ENCODE data around the gene DHX8.

DHX8 gene

GRCh38 chr17:43559161-43559816 is 75.5 kb downstream of the DHX8 start:
- H3K9me3 Mint-ChIP-seq: no peaks in the 10 kb centered on the region
- no peaks in the 10 kb centered on the region for H3K36me3 Mint-ChIP-seq (ENCODE audit: low read depth)
- H3K27me3 Mint-ChIP-seq: peaks cover 40% of the 10 kb centered on the region
- peaks cover 5% of the 10 kb centered on the region for H3K4me1 Mint-ChIP-seq (ENCODE audit: low read depth)
- no peak overlapping the region for H3K27ac Mint-ChIP-seq
- H3K4me3 Mint-ChIP-seq: no peak overlapping the region
- DNase-seq: no peak

DNA sequence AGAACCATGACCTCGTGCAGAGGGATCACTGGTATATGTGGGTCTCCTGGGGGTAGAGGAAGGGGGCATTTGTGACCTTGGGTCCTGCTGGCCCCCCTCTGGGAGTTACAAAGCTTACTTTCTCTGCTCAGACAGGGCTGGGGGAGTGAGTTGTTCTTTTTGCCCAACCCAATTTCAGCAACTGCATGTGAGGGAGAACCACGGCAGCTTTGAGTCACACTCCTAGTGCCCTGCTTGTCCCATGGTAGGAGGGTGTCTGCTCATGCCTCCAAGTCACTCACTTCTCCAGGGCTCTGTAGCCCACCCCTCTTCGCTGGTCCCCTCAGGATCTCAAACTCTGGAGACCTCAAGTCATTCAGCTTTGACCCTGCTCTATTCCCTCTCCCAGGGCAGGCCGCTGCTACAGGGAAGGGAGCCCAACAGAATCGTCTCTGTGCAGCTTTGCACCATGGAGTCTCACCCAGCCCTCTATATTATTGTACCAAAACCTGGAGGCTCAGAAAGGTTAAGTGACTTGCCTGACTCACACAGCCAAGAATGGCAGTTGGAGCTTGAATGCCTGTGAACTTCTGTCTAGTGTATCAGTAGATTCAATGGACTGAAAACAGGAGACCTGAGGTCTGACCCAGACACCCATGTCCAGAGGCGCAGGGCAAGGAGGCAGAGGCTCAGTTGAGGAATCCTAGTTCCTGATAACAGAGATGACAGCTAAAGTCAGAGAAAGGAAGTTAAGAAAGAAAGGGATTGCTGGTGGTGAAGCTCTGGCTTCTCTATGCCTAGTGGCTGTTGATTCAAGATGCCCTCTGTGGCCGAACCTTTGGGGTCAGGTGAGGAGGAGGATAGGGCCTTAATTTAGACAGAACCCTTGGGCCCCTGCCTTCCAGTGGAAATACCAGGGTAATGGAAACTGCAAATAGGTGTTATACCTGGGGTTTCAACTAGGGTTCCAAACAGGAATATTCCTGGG is 77.0 kb downstream of the DHX8 start:
- Mint-ChIP-seq H3K36me3 (ENCODE audit: low read depth) (no peaks in the 10 kb centered on the region), H3K4me3 (no peak overlapping the region), H3K27ac (no peak overlapping the region), H3K4me1 (ENCODE audit: low read depth) (peaks cover 5% of the 10 kb centered on the region), H3K27me3 (peaks cover 35% of the 10 kb centered on the region), H3K9me3 (no peaks in the 10 kb centered on the region)
- no peak for DNase-seq

DNA sequence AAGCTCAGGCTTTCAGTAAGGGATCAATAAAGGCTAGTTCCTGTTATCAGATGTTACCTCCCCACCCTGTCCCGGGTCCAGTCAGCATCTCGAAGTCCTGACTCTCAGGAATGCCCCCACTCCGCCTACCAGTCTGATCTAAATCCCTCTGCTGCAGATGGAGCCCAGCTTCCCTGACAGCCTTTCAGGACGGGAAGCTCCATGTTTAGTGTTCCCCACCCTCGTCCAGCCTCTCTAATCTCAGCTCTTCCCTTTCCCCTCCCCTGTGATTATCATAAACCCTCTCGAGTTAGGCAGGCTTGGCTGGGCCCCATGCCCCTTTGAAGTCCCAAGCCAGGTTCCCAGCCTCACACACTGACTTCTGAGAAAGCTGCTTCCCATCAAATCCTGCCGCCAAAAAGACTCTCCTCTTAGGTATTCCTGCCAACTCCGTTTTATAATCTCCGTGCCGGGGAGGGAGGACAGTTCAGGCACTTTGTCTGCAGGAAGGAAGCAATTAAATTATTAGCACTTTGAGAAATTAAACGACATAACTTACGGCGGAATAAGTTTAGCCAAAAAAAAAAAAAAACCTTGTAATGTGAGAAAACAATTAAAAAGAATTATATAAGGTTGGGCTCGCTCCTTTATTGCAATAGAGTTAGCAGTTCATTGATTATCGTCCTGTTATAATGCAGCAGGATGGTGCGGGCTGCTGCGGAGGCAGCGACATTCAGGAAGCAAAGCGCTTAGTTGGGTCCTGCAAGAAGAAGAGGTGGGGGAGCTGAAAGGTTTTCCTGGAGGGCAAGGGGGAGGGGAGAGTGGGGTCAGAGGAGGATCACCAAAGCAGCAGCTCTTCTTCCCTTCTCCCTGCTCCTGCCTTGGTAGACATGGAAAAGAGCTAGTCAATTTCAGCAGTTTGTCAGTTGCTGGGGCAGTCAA is 79.2 kb downstream of the DHX8 start:
- H3K9me3 Mint-ChIP-seq: no peaks in the 10 kb centered on the region
- peaks cover 30% of the 10 kb centered on the region for H3K27me3 Mint-ChIP-seq
- no peak overlapping the region for H3K4me3 Mint-ChIP-seq
- peaks cover 1% of the 10 kb centered on the region for H3K4me1 Mint-ChIP-seq (ENCODE audit: low read depth)
- no peak overlapping the region for H3K27ac Mint-ChIP-seq
- no peak for DNase-seq
- no peaks in the 10 kb centered on the region for H3K36me3 Mint-ChIP-seq (ENCODE audit: low read depth)

GRCh38 chr17:43563600-43564594 is 80.1 kb downstream of the DHX8 start:
- H3K27ac Mint-ChIP-seq: no peak overlapping the region
- no peaks in the 10 kb centered on the region for H3K36me3 Mint-ChIP-seq (ENCODE audit: low read depth)
- peaks cover 1% of the 10 kb centered on the region for H3K4me1 Mint-ChIP-seq (ENCODE audit: low read depth)
- no peak overlapping the region for H3K4me3 Mint-ChIP-seq
- peaks cover 30% of the 10 kb centered on the region for H3K27me3 Mint-ChIP-seq
- no peaks in the 10 kb centered on the region for H3K9me3 Mint-ChIP-seq
- DNase-seq: no peak

DNA sequence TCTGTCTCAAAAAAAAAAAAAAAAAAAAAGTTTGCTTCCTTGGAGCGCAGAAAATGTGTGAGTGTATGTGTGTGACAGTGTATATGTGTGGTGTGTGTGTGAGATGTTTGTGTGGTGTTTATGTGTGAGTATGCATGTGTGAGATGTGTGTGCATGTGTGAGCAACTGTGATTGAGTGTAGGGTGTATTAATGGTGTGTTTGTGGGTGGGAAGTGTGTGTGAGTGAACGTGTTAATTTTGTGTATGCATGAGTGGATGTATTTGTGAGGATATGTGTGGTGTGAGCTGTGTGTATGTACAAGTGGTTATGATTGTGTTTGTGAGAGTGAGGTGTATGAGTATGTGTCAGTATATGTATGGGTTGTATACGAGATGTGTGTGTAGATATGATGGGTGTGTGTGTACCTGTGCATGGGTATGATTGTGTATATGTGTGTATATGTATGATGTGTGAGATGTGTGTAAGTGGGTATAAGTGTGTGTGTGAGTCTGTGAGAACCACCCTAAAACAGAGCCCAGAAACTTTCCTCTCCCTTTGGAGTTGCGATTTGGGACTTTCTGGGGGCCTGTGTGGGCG is 84.8 kb downstream of the DHX8 start:
- H3K4me1 Mint-ChIP-seq (ENCODE audit: low read depth): no peaks in the 10 kb centered on the region
- no peak overlapping the region for H3K4me3 Mint-ChIP-seq
- no peak overlapping the region for H3K27ac Mint-ChIP-seq
- no peaks in the 10 kb centered on the region for H3K36me3 Mint-ChIP-seq (ENCODE audit: low read depth)
- peaks cover 7% of the 10 kb centered on the region for H3K27me3 Mint-ChIP-seq
- no peaks in the 10 kb centered on the region for H3K9me3 Mint-ChIP-seq
- DNase-seq: no peak

GRCh38 chr17:43570518-43570928 is 86.7 kb downstream of the DHX8 start:
- Mint-ChIP-seq H3K9me3 (no peaks in the 10 kb centered on the region), H3K4me1 (ENCODE audit: low read depth) (no peaks in the 10 kb centered on the region), H3K36me3 (ENCODE audit: low read depth) (no peaks in the 10 kb centered on the region), H3K27me3 (no peaks in the 10 kb centered on the region), H3K4me3 (no peak overlapping the region), H3K27ac (no peak overlapping the region)
- DNase-seq: no peak

DNA sequence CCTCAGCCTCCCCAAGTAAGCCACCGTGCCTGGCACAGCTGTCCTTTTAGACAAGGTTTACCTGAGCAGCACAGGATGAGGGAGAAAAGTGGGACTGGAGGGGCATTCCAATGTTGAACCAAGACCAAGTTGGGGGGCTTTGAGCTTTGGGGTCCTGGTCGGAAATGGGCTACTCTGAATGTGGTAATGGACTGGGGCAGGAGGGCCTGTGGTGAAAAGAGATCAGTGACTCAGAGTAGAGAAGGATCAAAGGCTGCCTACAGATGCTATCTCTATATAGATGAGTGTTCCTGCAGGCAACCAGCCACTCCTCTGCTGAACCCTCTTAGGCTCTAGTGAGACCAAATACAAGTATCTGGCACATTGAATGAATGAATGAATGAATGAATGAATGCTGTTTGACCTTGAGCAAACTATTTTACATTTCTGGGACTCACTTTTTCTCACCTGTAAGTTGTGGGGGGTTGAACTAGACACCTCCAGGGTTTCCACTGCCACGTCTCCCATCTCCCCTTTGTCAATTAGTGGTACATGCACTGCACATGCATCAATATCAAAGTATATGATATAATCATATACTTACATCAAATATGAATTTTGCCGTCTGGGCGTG is 88.7 kb downstream of the DHX8 start:
- peaks cover 2% of the 10 kb centered on the region for H3K27me3 Mint-ChIP-seq
- no peak for DNase-seq
- H3K27ac Mint-ChIP-seq: no peak overlapping the region
- no peaks in the 10 kb centered on the region for H3K9me3 Mint-ChIP-seq
- H3K36me3 Mint-ChIP-seq (ENCODE audit: low read depth): no peaks in the 10 kb centered on the region
- H3K4me1 Mint-ChIP-seq (ENCODE audit: low read depth): no peaks in the 10 kb centered on the region
- no peak overlapping the region for H3K4me3 Mint-ChIP-seq

DNA sequence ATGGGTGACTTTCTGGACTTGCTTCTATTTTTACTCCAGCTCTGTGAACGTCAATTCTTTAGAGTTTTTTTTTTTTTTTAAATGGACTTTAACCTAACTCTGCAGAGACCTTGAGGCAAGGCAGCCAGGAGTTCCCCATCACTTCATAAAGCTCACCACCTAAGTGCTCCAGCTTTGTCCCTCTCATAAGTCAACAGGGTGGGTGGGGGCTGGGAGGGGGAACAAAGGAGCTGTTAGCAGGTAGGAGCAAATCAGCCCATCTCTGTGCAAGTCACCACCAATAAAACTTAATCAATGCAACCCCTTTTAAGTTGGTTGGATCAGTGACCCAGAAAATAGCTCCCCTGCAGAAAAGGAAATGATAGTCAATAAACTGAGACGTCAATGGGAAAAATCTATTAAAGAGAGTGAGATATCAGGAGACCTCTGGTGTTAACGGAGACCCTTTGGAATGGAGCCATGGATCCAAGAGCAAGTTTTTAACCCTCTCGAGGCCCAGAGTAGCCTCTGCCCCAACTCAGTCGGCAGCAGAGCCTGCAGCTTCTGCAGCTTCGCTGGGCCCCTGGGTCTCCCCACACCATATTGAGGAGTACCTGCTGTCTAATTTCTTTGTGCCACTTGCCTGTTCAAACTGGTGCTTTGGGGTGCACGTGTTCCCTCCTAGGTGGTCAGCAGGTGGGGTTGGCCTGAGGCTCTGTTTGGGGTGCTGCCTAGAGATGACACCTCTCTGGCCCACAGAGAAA is 90.0 kb downstream of the DHX8 start:
- Mint-ChIP-seq H3K27me3 (peaks cover 2% of the 10 kb centered on the region), H3K36me3 (ENCODE audit: low read depth) (no peaks in the 10 kb centered on the region), H3K4me3 (no peak overlapping the region), H3K4me1 (ENCODE audit: low read depth) (peaks cover 4% of the 10 kb centered on the region), H3K27ac (no peak overlapping the region), H3K9me3 (no peaks in the 10 kb centered on the region)
- no peak for DNase-seq

DNA sequence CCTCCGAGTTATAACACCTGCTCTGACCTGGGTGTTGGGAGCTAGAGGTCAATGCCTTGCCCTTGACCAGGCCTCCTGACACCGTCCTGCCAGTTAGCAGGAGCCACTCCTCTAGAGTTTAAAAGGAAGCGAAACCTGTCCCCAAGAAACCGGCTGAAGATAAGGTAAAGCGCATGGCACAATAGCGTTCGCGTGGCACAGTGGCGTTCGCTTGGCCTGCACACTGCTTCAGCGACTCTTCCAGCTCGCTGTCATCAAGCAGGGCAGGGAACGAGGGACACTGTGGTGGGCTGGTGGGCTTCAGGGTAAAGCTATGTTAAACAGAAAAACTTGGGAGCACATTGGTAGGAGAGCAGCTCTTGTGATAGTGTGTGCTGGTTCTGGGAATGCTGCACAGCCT is 90.6 kb downstream of the DHX8 start:
- Mint-ChIP-seq H3K9me3 (no peaks in the 10 kb centered on the region), H3K4me3 (no peak overlapping the region), H3K4me1 (ENCODE audit: low read depth) (peaks cover 9% of the 10 kb centered on the region), H3K27ac (no peak overlapping the region), H3K27me3 (peaks cover 2% of the 10 kb centered on the region), H3K36me3 (ENCODE audit: low read depth) (no peaks in the 10 kb centered on the region)
- no peak for DNase-seq

DNA sequence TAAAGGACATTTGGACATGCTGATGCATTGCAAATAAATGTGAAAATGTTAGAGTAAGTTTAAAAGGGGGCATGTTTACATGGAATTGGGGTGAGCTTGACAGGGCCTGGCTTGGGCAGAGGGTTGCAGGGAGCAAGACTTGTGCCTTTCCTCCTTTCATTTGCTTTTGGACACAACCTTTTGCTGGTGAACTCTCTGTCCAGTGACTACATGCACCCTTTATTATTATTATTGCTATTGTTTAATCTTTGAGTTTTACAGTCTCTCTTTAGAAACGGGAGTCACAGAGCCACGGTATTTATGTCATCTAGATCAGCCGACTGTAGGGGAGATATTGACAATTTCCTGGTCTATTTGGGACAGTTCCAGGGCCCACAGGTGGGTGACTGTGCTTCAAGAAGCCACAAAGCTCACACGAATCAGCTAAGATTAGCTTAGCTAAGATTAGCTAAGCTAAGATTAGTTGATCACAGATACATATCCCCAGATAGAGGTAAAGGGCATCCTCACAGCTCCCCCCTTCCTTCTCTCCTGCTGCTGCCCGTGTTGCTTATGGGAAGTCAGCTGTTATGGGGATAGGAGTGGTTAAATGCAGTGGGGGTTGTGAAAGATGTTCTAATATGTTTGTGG is 91.2 kb downstream of the DHX8 start:
- Mint-ChIP-seq H3K27ac (no peak overlapping the region), H3K27me3 (peaks cover 2% of the 10 kb centered on the region), H3K36me3 (ENCODE audit: low read depth) (no peaks in the 10 kb centered on the region), H3K4me1 (ENCODE audit: low read depth) (peaks cover 12% of the 10 kb centered on the region), H3K9me3 (no peaks in the 10 kb centered on the region), H3K4me3 (no peak overlapping the region)
- DNase-seq: no peak

Measured in activated T-cell treated with anti-CD3 and anti-CD28 coated beads, Interleukin-2, amount 50 U/mL, for 24 hours (primary cell).